ENCODE measurements around the gene ZCCHC18. TPM values are rescaled to one million over a fixed set of nuclear protein-coding genes. Genes with fewer than 3 reads are reported as not detected.
A peak's percentile ranks its signal among the peaks of the same experiment; 100 is the strongest.

ZCCHC18 gene
- total RNA-seq, 1 experiment from 2014 or later, result not detected

- peak; percentile 53; the same call in 1 of the 2 replicates for ATAC-seq
- intact Hi-C loops (cut with micrococcal nuclease), result loop anchor here (2.0 to 10.0 kb wide), 2 partner anchors 293 to 603 kb away; no protein-coding TSS in a partner anchor
- POLR2A ChIA-PET, result no interaction called here
Measured at GRCh38 chrX:104137496-104137895, 25.2 kb downstream of the ZCCHC18 start.

More at GRCh38 chrX:104137496-104137895, 25.2 kb downstream of the ZCCHC18 start:
- Histone ChIP-seq H3K27ac (ENCODE audit: low read depth, low read length) (no peak overlapping the region), H3K9ac (ENCODE audit: low read length) (no peak overlapping the region), H3K27me3 (ENCODE audit: insufficient read depth, low read length) (no peaks in the 10 kb centered on the region), H3K4me2 (ENCODE audit: low read length) (no peak overlapping the region), H3K9me3 (ENCODE audit: control insufficient read depth in 1 of 2, insufficient read depth in 1 of 2, low read depth in 1 of 2, low read length in 2 of 2) (no peaks in the 10 kb centered on the region), H3K79me2 (ENCODE audit: insufficient read depth, low read length) (no peaks in the 10 kb centered on the region), H3K4me3 (replicated peaks in 1 of 2; ENCODE audit: low read depth in 1 of 2, low read length in 2 of 2) (no peak overlapping the region), H3K36me3 (ENCODE audit: control insufficient read depth in 1 of 2, insufficient read depth in 2 of 2, low read length in 2 of 2) (no peaks in the 10 kb centered on the region), H4K20me1 (ENCODE audit: insufficient read depth) (no peaks in the 10 kb centered on the region), H3K9me2 (ENCODE audit: insufficient read depth) (no peaks in the 10 kb centered on the region), H3K4me1 (ENCODE audit: control insufficient read depth in 1 of 2, insufficient read depth in 2 of 2, low read length in 2 of 2) (0 out of 4 replicates have a peak, but pooled peaks cover 0 to 2% of the 10 kb centered on the region in 2 experiments), H2AFZ (ENCODE audit: low read depth, low read length, poor library complexity, severe bottlenecking) (no peak overlapping the region)
- RAD21 ChIA-PET (ENCODE audit: low non-redundant PET in 1 of 2, low total read pairs in 2 of 2, uncharacterized antibody in 2 of 2, unreplicated experiment in 2 of 2), result no interaction called here
- TF ChIP-seq POLR2AphosphoS5 (IDR thresholded peaks at IDR 0.05; ENCODE audit: low read depth, low read length) (no peak), EZH2 (IDR thresholded peaks at IDR 0.05) (no peak), ZBTB33 (IDR thresholded peaks at IDR 0.05; ENCODE audit: extremely low read depth, insufficient replicate concordance, low read length) (no peak), CBX3 (IDR thresholded peaks at IDR 0.05; ENCODE audit: low read depth) (no peak), RAD21 (IDR thresholded peaks at IDR 0.05; ENCODE audit: low read depth) (no peak), TCF7L2 (IDR thresholded peaks at IDR 0.05; ENCODE audit: borderline replicate concordance, extremely low read depth, insufficient read depth, insufficient read length) (no peak), REST (IDR thresholded peaks at IDR 0.05; ENCODE audit: low read depth) (no peak), CTCF (IDR thresholded peaks at IDR 0.05 in 2 of 3, conservative IDR thresholded peaks at IDR 0.05 in 1 of 3; ENCODE audit: borderline replicate concordance in 1 of 3, insufficient read depth in 1 of 3, low read depth in 2 of 3, low read length in 2 of 3) (no peak), EZH2phosphoT487 (IDR thresholded peaks at IDR 0.05; ENCODE audit: borderline replicate concordance) (no peak), ATF3 (IDR thresholded peaks at IDR 0.05) (no peak), JUND (IDR thresholded peaks at IDR 0.05) (no peak), SIN3A (IDR thresholded peaks at IDR 0.05; ENCODE audit: low read depth) (no peak), EGR1 (IDR thresholded peaks at IDR 0.05; ENCODE audit: low read depth) (no peak), ELF1 (IDR thresholded peaks at IDR 0.05; ENCODE audit: borderline replicate concordance, low read depth) (no peak)
- DNase-seq (ENCODE audit: low read depth, low spot score), result peak; percentile 4
- CTCF ChIA-PET, result interaction anchor here (1.1 kb wide), 1 partner anchor 292 kb away, joined by 9 read pairs; no protein-coding TSS in a partner anchor
- BruUV-seq (replicated peaks), result no TSS peak
